HG03439 (cell line): Measurements from ENCODE around the gene SETD4.
"Not testable (repeated sequence)": the region's sequence is repeated elsewhere in the genome, so short reads cannot be mapped to it uniquely, and the experiment has no call there.

ENCODE experiments used
- ATAC-seq: cut with Tn5 transposase; IDR thresholded peaks from one replicate; pipeline ENCODE4 v1.9.1; 2021; ENCODE audit warnings: mild to moderate bottlenecking, moderate library complexity; ENCODE audit not compliant: unreplicated experiment

The SETD4 gene

GRCh38 chr21:36079010-36079649 is 18.8 kb upstream of the SETD4 start:
- ATAC-seq: peak; percentile 52

- ATAC-seq: no peak
Measured at GRCh38 chr21:36077758-36078157, 17.4 kb upstream of the SETD4 start.

- no peak for ATAC-seq
Measured at GRCh38 chr21:36076878-36077655, 16.7 kb upstream of the SETD4 start.

- no peak for ATAC-seq
Measured at GRCh38 chr21:36075953-36076352, 15.6 kb upstream of the SETD4 start.

GRCh38 chr21:36075171-36075570 is 14.8 kb upstream of the SETD4 start:
- ATAC-seq: no peak

- ATAC-seq: not testable (repeated sequence)
Measured at GRCh38 chr21:36073911-36074310, 13.6 kb upstream of the SETD4 start.

GRCh38 chr21:36073181-36073580 is 12.9 kb upstream of the SETD4 start:
- no peak for ATAC-seq

GRCh38 chr21:36072453-36073162 is 12.3 kb upstream of the SETD4 start:
- ATAC-seq: no peak

- ATAC-seq: no peak
Measured at GRCh38 chr21:36070999-36071398, 10.7 kb upstream of the SETD4 start.

GRCh38 chr21:36069713-36070583 is 9.6 kb upstream of the SETD4 start, which contains the start of gene CBR1:
Gene CBR1, plus strand, starts transcription at chr21:36070024. Its CDS starts 92 bp downstream, at chr21:36070116.
- ATAC-seq: peak; percentile 91

GRCh38 chr21:36068748-36069398 is 8.5 kb upstream of the SETD4 start:
- no peak for ATAC-seq

GRCh38 chr21:36065497-36066036 is 5.2 kb upstream of the SETD4 start:
- no peak for ATAC-seq

GRCh38 chr21:36064085-36064460 is 3.7 kb upstream of the SETD4 start:
- no peak for ATAC-seq

GRCh38 chr21:36063375-36064084 is 3.2 kb upstream of the SETD4 start:
- ATAC-seq: no peak

GRCh38 chr21:36061445-36061844 is 1.1 kb upstream of the SETD4 start:
- ATAC-seq: no peak

- peak; percentile 38 for ATAC-seq
Measured at GRCh38 chr21:36059823-36060158, 535 bp downstream of the SETD4 start.

GRCh38 chr21:36055551-36055950 is 4.8 kb downstream of the SETD4 start:
- ATAC-seq: no peak

- ATAC-seq: no peak
Measured at GRCh38 chr21:36053715-36054062, 6.6 kb downstream of the SETD4 start.

GRCh38 chr21:36052860-36053714 is 7.2 kb downstream of the SETD4 start:
- no peak for ATAC-seq
